Loucy (cell line): ENCODE data around the gene LPIN2.

ENCODE experiments used
- CTCF ChIP-seq: fragments of 200-600 bp; sonication (generic); conservative IDR thresholded peaks from 2 replicates; pipeline ENCODE4 v1.5.1; 2014; ENCODE audit warnings: mild to moderate bottlenecking, antibody characterized with exemption, low read length
- EZH2phosphoT487 ChIP-seq: fragments of 200-600 bp; IDR thresholded peaks from 2 replicates; pipeline ENCODE4 v1.6.1; 2018; ENCODE audit warnings: antibody characterized with exemption, mild to moderate bottlenecking, moderate library complexity, borderline replicate concordance

GRCh38 chr18:3002732-3003131, 10.2 kb downstream of the LPIN2 start:
- no peak for TF ChIP-seq CTCF
- TF ChIP-seq EZH2phosphoT487: no peak
